ENCODE data around the gene UVRAG. TPM values are rescaled to one million over a fixed set of nuclear protein-coding genes. Genes with fewer than 3 reads are reported as not detected.

The UVRAG gene
- total and polyA plus RNA-seq, 2 of the 13 experiments (the other 11 are each of a cell fraction or from before 2014, with no cell fraction given), result 9.7 to 17.3 TPM

DNA sequence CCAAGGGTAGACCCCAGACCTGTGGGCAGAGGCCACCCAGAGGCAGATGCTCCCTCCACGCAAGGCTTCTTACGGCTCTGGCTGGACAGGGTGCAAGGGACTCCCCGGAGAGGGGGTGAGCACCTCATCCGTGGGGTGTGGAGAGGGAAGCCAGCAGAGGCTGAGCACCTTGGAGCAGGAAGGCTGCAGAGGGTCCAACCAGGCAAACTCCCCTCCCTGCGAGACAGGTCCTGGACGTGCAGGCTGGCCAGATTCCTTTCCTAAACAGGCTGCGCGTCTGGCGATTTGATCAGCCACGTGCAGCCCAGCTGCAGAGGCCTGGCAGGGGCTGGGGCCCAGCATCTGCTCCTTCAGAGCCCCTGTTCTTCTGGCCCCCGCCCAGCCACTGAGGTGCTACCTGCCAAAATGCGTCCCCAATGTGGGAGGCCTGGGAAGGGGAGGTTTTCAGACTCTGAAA is 342.0 kb downstream of the UVRAG start:
- POLR2A ChIA-PET, result no interaction called here
- BruUV-seq (replicated peaks), result no TSS peak
- Histone ChIP-seq H3K4me3 (replicated peaks in 1 of 3; ENCODE audit: insufficient read depth in 1 of 3, low read depth in 2 of 3, low read length in 3 of 3) (peak overlapping the region in 1 of 3 experiments; percentile 24; a peak in 1 of 6 replicates), H4K20me1 (ENCODE audit: insufficient read depth, low read length) (no peaks in the 10 kb centered on the region), H3K27ac (ENCODE audit: extremely low read length, insufficient read depth, low read length) (no peak overlapping the region), H3K36me3 (replicated peaks in 1 of 2; ENCODE audit: control insufficient read depth in 1 of 2, insufficient read depth in 2 of 2, low read length in 2 of 2) (no peaks in the 10 kb centered on the region), H2AFZ (ENCODE audit: low read length) (no peak overlapping the region), H3K4me1 (ENCODE audit: insufficient read depth, low read length) (peaks cover 77% of the 10 kb centered on the region), H3K9me3 (ENCODE audit: low read length) (no peaks in the 10 kb centered on the region), H3K4me2 (ENCODE audit: low read depth, low read length) (peak overlapping the region; percentile 38; the same call in 1 of the 2 replicates), H3K9ac (ENCODE audit: insufficient read depth, low read depth, low read length) (no peak overlapping the region), H3K27me3 (ENCODE audit: control insufficient read depth in 1 of 2, insufficient read depth in 2 of 2, low read length in 2 of 2) (peaks cover 11 to 33% of the 10 kb centered on the region in 2 experiments; a peak in 4 of 5 replicates), H3K79me2 (ENCODE audit: insufficient read depth, low read length) (no peaks in the 10 kb centered on the region)
- TF ChIP-seq ZNF737 (CRISPR knock-in tag; IDR thresholded peaks at IDR 0.05; ENCODE audit: borderline replicate concordance), result no peak
- TF ChIP-seq, protein P1, sequence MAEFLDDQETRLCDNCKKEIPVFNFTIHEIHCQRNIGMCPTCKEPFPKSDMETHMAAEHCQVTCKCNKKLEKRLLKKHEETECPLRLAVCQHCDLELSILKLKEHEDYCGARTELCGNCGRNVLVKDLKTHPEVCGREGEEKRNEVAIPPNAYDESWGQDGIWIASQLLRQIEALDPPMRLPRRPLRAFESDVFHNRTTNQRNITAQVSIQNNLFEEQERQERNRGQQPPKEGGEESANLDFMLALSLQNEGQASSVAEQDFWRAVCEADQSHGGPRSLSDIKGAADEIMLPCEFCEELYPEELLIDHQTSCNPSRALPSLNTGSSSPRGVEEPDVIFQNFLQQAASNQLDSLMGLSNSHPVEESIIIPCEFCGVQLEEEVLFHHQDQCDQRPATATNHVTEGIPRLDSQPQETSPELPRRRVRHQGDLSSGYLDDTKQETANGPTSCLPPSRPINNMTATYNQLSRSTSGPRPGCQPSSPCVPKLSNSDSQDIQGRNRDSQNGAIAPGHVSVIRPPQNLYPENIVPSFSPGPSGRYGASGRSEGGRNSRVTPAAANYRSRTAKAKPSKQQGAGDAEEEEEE (CRISPR knock-in tag; IDR thresholded peaks at IDR 0.05; ENCODE audit: borderline replicate concordance), result no peak
- TF ChIP-seq, protein P2, sequence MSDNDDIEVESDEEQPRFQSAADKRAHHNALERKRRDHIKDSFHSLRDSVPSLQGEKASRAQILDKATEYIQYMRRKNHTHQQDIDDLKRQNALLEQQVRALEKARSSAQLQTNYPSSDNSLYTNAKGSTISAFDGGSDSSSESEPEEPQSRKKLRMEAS (IDR thresholded peaks at IDR 0.05), result 0 out of 2 replicates have a peak, but pooled peaks have one; percentile 32
- TF ChIP-seq, protein P3, sequence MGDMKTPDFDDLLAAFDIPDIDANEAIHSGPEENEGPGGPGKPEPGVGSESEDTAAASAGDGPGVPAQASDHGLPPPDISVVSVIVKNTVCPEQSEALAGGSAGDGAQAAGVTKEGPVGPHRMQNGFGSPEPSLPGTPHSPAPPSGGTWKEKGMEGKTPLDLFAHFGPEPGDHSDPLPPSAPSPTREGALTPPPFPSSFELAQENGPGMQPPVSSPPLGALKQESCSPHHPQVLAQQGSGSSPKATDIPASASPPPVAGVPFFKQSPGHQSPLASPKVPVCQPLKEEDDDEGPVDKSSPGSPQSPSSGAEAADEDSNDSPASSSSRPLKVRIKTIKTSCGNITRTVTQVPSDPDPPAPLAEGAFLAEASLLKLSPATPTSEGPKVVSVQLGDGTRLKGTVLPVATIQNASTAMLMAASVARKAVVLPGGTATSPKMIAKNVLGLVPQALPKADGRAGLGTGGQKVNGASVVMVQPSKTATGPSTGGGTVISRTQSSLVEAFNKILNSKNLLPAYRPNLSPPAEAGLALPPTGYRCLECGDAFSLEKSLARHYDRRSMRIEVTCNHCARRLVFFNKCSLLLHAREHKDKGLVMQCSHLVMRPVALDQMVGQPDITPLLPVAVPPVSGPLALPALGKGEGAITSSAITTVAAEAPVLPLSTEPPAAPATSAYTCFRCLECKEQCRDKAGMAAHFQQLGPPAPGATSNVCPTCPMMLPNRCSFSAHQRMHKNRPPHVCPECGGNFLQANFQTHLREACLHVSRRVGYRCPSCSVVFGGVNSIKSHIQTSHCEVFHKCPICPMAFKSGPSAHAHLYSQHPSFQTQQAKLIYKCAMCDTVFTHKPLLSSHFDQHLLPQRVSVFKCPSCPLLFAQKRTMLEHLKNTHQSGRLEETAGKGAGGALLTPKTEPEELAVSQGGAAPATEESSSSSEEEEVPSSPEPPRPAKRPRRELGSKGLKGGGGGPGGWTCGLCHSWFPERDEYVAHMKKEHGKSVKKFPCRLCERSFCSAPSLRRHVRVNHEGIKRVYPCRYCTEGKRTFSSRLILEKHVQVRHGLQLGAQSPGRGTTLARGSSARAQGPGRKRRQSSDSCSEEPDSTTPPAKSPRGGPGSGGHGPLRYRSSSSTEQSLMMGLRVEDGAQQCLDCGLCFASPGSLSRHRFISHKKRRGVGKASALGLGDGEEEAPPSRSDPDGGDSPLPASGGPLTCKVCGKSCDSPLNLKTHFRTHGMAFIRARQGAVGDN (CRISPR knock-in tag; IDR thresholded peaks at IDR 0.05), result peak; percentile 50; the same call in 1 of the 2 replicates
- 63% methylated on average over 5 of the region's 12 CpGs for WGBS (ENCODE audit: low lambda C conversion rate)
- ATAC-seq (no peak), DNase-seq (ENCODE audit: low spot score) (no peak), FAIRE-seq (no peak)
- CTCF ChIA-PET (ENCODE audit: low intra/inter-chr PET ratio, low total read pairs), result no interaction called here
- intact Hi-C loops (cut with micrococcal nuclease; ENCODE audit: unreplicated experiment), result no loop called here
- in situ Hi-C loops (cut with HindIII; ENCODE audit: extremely low pct_ligation_motif_present, low pct_unique_long_range_greater_than_20kb), result no loop called here

Measured in HepG2 (cell line).